H9 (cell line): ENCODE results near the gene ENG. TPM values are rescaled to one million over a fixed set of nuclear protein-coding genes. Genes with fewer than 3 reads are reported as not detected.

Experiments
- DNase-seq: peaks from one replicate; pipeline ENCODE4 v3.0.0-alpha.2; 2017
- H2AFZ ChIP-seq: one replicate; pipeline ENCODE4 v1.6.1; 2013; ENCODE audit warnings: mild to moderate bottlenecking, low read length, control low read depth, moderate library complexity
- H2AK5ac ChIP-seq: 2 replicates; pipeline ENCODE4 v1.6.1; 2013; ENCODE audit warnings: low read length, control low read depth, mixed read lengths; ENCODE audit not compliant: insufficient read length
- H2BK120ac ChIP-seq: one replicate; pipeline ENCODE4 v1.6.1; 2013; ENCODE audit warnings: low read depth, mild to moderate bottlenecking, low read length, control low read depth, inconsistent platforms; ENCODE audit not compliant: poor library complexity, severe bottlenecking
- H2BK12ac ChIP-seq: 2 replicates; pipeline ENCODE4 v1.6.1; 2013; ENCODE audit warnings: low read length, control low read depth, mixed read lengths, low read depth; ENCODE audit not compliant: insufficient read length
- H2BK15ac ChIP-seq: 2 replicates; pipeline ENCODE4 v1.6.1; 2013; ENCODE audit warnings: low read depth, low read length, control low read depth
- H2BK20ac ChIP-seq: one replicate; pipeline ENCODE4 v1.6.1; 2013; ENCODE audit warnings: low read depth, mild to moderate bottlenecking, low read length, control low read depth, inconsistent platforms; ENCODE audit not compliant: poor library complexity, severe bottlenecking
- H2BK5ac ChIP-seq: 2 replicates; pipeline ENCODE4 v1.6.1; 2013; ENCODE audit warnings: low read length, control low read depth, mixed read lengths; ENCODE audit not compliant: insufficient read length
- H3K14ac ChIP-seq: 2 replicates; pipeline ENCODE4 v1.6.1; 2013; ENCODE audit warnings: low read length, control low read depth; ENCODE audit not compliant: insufficient read depth
- H3K18ac ChIP-seq: 2 replicates; pipeline ENCODE4 v1.6.1; 2013; ENCODE audit warnings: low read depth, mild to moderate bottlenecking, mixed read lengths, low read length, control low read depth; ENCODE audit not compliant: insufficient read length
- H3K23ac ChIP-seq: 2 replicates; pipeline ENCODE4 v1.6.1; 2013; ENCODE audit warnings: low read length, control low read depth, mixed read lengths, low read depth; ENCODE audit not compliant: insufficient read length
- H3K23me2 ChIP-seq: 2 replicates; pipeline ENCODE4 v1.6.1; 2013; ENCODE audit warnings: low read depth, mild to moderate bottlenecking, mixed read lengths, low read length, control low read depth; ENCODE audit not compliant: insufficient read length, poor library complexity, severe bottlenecking
- H3K27ac ChIP-seq: 2 replicates; pipeline ENCODE4 v1.5.1; 2013; ENCODE audit warnings: low read length, control low read depth, mixed read lengths, low read depth; ENCODE audit not compliant: insufficient read length
- H3K27me3 ChIP-seq: 2 replicates; pipeline ENCODE4 v1.6.1; 2013; ENCODE audit warnings: low read length, control low read depth, inconsistent platforms; ENCODE audit not compliant: insufficient read depth
- H3K4ac ChIP-seq: 2 replicates; pipeline ENCODE4 v1.6.1; 2013; ENCODE audit warnings: low read depth, mild to moderate bottlenecking, control low read depth, inconsistent platforms, low read length, moderate library complexity
- H3K4me1 ChIP-seq: 2 replicates; pipeline ENCODE4 v1.6.1; 2013; ENCODE audit warnings: low read length, control low read depth, inconsistent platforms; ENCODE audit not compliant: insufficient read depth
- H3K4me2 ChIP-seq: 2 replicates; pipeline ENCODE4 v1.6.1; 2013; ENCODE audit warnings: low read length, control low read depth, mixed read lengths; ENCODE audit not compliant: insufficient read length, insufficient read depth
- H3K56ac ChIP-seq: 2 replicates; pipeline ENCODE4 v1.6.1; 2013; ENCODE audit warnings: low read depth, mild to moderate bottlenecking, mixed read lengths, low read length, control low read depth; ENCODE audit not compliant: insufficient read length
- H3K79me1 ChIP-seq: 2 replicates; pipeline ENCODE4 v1.6.1; 2013; ENCODE audit warnings: low read depth, mild to moderate bottlenecking, moderate library complexity, low read length, control low read depth, inconsistent platforms; ENCODE audit not compliant: insufficient read depth, poor library complexity, severe bottlenecking
- H3K79me2 ChIP-seq: 2 replicates; pipeline ENCODE4 v1.6.1; 2013; ENCODE audit warnings: low read length, control low read depth, inconsistent platforms; ENCODE audit not compliant: insufficient read depth
- H3K9ac ChIP-seq: 2 replicates; pipeline ENCODE4 v1.6.1; 2013; ENCODE audit warnings: low read length, control low read depth, mixed read lengths; ENCODE audit not compliant: insufficient read length; ENCODE audit errors: extremely low read depth
- H3K9me3 ChIP-seq: one replicate; pipeline ENCODE4 v1.6.1; 2013; ENCODE audit warnings: low read depth, low read length, inconsistent platforms; ENCODE audit not compliant: control insufficient read depth
- H3T11ph ChIP-seq: one replicate; pipeline ENCODE4 v1.6.1; 2013; ENCODE audit warnings: mild to moderate bottlenecking, low read length, control low read depth, inconsistent platforms
- H4K20me1 ChIP-seq: one replicate; pipeline ENCODE4 v1.6.1; 2013; ENCODE audit not compliant: control insufficient read depth, insufficient read length, insufficient read depth
- H4K5ac ChIP-seq: 2 replicates; pipeline ENCODE4 v1.6.1; 2013; ENCODE audit warnings: low read depth, mild to moderate bottlenecking, mixed read lengths, low read length, control low read depth; ENCODE audit not compliant: insufficient read length
- H4K8ac ChIP-seq: replicated peaks from 2 replicates; pipeline ENCODE4 v1.6.1; 2013; ENCODE audit warnings: low read length, control low read depth, mixed read lengths, low read depth; ENCODE audit not compliant: insufficient read length
- H4K91ac ChIP-seq: 2 replicates; pipeline ENCODE4 v1.6.1; 2013; ENCODE audit warnings: low read depth, mild to moderate bottlenecking, moderate library complexity, mixed read lengths, low read length, control low read depth; ENCODE audit not compliant: insufficient read length
- H3K27ac Mint-ChIP-seq, 3 experiments: 2 replicates in 2 of 3; 3 replicates in 1 of 3; pipeline ENCODE4 v1.8.0; 2020 to 2021; ENCODE audit warnings: mixed read lengths in 3 of 3, mild to moderate bottlenecking in 1 of 3, moderate library complexity in 1 of 3
- H3K27me3 Mint-ChIP-seq: 2 replicates; pipeline ENCODE4 v1.8.0; 2021; ENCODE audit warnings: low read depth, mild to moderate bottlenecking, moderate library complexity, mixed read lengths
- H3K36me3 Mint-ChIP-seq, 3 experiments: 2 replicates in 2 of 3; 3 replicates in 1 of 3; pipeline ENCODE4 v1.8.0; 2020 to 2021; ENCODE audit warnings: low read depth in 3 of 3, mixed read lengths in 3 of 3; ENCODE audit not compliant: insufficient read depth in 1 of 3
- H3K4me1 Mint-ChIP-seq, 2 experiments: 2 replicates each; pipeline ENCODE4 v1.8.0; 2020; ENCODE audit warnings: mixed read lengths in 2 of 2
- H3K4me3 Mint-ChIP-seq, 2 experiments: 2 replicates in 1 of 2; 3 replicates in 1 of 2; pipeline ENCODE4 v1.8.0; 2020 to 2021; ENCODE audit warnings: mild to moderate bottlenecking in 2 of 2, mixed read lengths in 2 of 2, moderate library complexity in 1 of 2
- H3K9me3 Mint-ChIP-seq, 2 experiments: 2 replicates in 1 of 2; 3 replicates in 1 of 2; pipeline ENCODE4 v1.8.0; 2020; ENCODE audit warnings: mild to moderate bottlenecking in 2 of 2, mixed read lengths in 2 of 2, moderate library complexity in 1 of 2
- CTCF ChIP-seq: fragments of 200-600 bp; sonication (generic); conservative IDR thresholded peaks from 3 replicates; pipeline ENCODE4 v1.8.0; 2021; ENCODE audit warnings: antibody characterized with exemption, mild to moderate bottlenecking
- WGBS: extraction: QIAGEN DNeasy Blood & Tissue Kit; methylation state at CpG from one replicate; pipeline ENCODE4 v1.1.7; 2013; ENCODE audit warnings: missing lambda C conversion rate, low lambda C conversion rate, mixed read lengths; ENCODE audit not compliant: insufficient read length; ENCODE audit errors: extremely low coverage; 5-methylcytosine and 5-hydroxymethylcytosine counted together
- total RNA-seq: library from RNA; stranded (reverse); gene quantifications from 2 replicates; pipeline ENCODE4 v1.2.1, GENCODE V29; 2021

ENG gene
- total RNA-seq, 1 experiment from 2014 or later, result 2.1 TPM

GRCh38 chr9:127816728-127817127 lies 37.7 kb downstream of the ENG start:
- H2BK15ac ChIP-seq, result no peak overlapping the region
- no peaks in the 10 kb centered on the region for H3K9me3 ChIP-seq
- no peak for TF ChIP-seq CTCF
- no peak overlapping the region for H3K14ac ChIP-seq
- Mint-ChIP-seq H3K36me3 (peaks cover 0 to 41% (median 33%) of the 10 kb centered on the region in 3 experiments; a peak in 5 of 7 replicates), H3K9me3 (no peaks in the 10 kb centered on the region), H3K27ac (peak overlapping the region in 2 of 3 experiments; percentile 34 to 57; a peak in 2 of 7 replicates), H3K4me1 (no peaks in the 10 kb centered on the region), H3K4me3 (no peak overlapping the region), H3K27me3 (no peaks in the 10 kb centered on the region)
- DNase-seq, result no peak
- no peaks in the 10 kb centered on the region for H3K4me1 ChIP-seq
- no peak overlapping the region for H2BK120ac ChIP-seq
- no peaks in the 10 kb centered on the region for H3K27me3 ChIP-seq
- no peak overlapping the region for H2BK20ac ChIP-seq
- H3K27ac ChIP-seq, result no peak overlapping the region
- no peak overlapping the region for H2BK12ac ChIP-seq
- no peaks in the 10 kb centered on the region for H4K20me1 ChIP-seq
- H3K9ac ChIP-seq, result no peak overlapping the region
- no peak overlapping the region for H3K23ac ChIP-seq
- H2AFZ ChIP-seq, result no peak overlapping the region
- H4K5ac ChIP-seq, result no peak overlapping the region
- H3K79me1 ChIP-seq, result no peaks in the 10 kb centered on the region
- no peak overlapping the region for H2AK5ac ChIP-seq
- H4K91ac ChIP-seq, result no peak overlapping the region
- no peak overlapping the region for H4K8ac ChIP-seq
- H3K79me2 ChIP-seq, result no peaks in the 10 kb centered on the region
- H2BK5ac ChIP-seq, result no peak overlapping the region
- no CpG with 5 or more reads among the region's 8 CpGs for WGBS
- H3K23me2 ChIP-seq, result no peaks in the 10 kb centered on the region
- no peak overlapping the region for H3K4me2 ChIP-seq
- H3K18ac ChIP-seq, result no peak overlapping the region
- H3K4ac ChIP-seq, result no peak overlapping the region
- no peak overlapping the region for H3K56ac ChIP-seq
- no peak overlapping the region for H3T11ph ChIP-seq
